GM21423 (cell line): ENCODE measurements around the gene COX19.

ENCODE experiments used
- ATAC-seq: cut with Tn5 transposase; IDR thresholded peaks from one replicate; pipeline ENCODE4 v1.9.1; 2021; ENCODE audit warnings: mild to moderate bottlenecking, moderate library complexity; ENCODE audit not compliant: unreplicated experiment

Gene COX19, protein sequence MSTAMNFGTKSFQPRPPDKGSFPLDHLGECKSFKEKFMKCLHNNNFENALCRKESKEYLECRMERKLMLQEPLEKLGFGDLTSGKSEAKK

DNA sequence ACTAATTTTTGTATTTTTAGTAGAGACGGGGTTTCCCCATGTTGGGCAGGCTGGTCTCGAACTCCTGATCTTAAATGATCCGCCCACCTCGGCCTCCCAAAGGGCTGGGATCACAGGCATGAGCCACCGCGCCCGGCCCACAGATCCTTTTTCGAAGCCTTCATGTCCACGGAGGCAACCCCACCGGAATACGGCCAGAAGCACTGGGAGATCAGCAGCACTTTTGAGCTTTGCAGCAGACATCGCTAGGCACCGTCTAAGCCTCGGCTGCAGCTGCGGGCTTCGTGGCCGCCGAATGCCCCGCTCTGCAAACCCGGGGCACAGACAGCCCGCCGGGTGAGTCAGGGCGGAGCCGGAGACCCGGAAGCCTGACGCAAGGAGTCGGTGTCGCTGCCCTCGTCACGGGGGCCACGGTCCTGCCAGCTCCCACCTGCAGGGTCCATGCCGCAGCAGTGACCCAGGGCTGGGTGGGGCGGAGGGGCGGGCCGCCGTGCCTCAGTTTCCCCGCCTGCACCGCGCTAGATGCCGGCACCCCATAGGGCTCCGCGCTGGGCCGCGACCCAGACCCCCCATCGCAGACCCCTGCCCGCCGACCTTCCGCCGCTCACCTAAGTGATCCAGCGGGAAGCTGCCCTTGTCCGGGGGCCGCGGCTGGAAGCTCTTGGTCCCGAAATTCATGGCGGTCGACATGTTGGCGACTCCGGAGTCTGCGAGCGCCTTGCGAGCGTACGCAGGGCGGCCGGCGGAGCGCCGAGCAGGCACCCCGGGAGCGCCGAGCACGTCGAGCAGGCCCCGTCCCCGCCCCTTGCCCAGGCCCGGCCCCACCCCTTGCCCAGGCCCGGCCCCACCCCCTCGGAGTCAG lies at the start of gene COX19:
Gene COX19, minus strand, starts transcription at position 730 of the 862 bp plus-strand sequence. Its CDS starts 40 bp downstream, at position 690.
- peak; percentile 67 for ATAC-seq

DNA sequence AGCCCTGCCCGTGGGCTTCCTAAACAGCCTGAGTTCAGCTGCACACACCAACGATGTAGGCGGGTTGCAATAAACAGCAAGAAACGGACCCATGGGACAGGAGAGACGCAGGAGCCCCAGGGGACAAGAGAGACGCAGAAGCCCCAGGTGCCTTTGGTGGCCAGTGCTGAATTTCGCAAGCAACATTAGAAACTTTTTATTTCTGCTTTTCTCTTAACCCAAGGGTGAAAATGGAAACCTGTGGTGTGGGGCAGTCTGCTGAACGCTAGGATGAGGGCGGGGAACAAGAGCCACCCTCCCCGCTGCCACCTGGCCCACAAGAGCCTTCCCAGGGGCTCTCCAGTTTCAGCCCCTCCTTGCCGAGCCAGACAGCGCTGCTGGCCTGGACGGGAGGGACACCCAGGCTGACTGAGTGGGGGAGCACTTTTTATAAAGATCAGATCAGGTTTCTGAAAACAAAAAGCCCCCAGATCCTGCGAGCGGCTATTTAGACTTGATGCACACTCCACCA lies 49.0 kb upstream of the COX19 start:
- peak; percentile 47 for ATAC-seq

DNA sequence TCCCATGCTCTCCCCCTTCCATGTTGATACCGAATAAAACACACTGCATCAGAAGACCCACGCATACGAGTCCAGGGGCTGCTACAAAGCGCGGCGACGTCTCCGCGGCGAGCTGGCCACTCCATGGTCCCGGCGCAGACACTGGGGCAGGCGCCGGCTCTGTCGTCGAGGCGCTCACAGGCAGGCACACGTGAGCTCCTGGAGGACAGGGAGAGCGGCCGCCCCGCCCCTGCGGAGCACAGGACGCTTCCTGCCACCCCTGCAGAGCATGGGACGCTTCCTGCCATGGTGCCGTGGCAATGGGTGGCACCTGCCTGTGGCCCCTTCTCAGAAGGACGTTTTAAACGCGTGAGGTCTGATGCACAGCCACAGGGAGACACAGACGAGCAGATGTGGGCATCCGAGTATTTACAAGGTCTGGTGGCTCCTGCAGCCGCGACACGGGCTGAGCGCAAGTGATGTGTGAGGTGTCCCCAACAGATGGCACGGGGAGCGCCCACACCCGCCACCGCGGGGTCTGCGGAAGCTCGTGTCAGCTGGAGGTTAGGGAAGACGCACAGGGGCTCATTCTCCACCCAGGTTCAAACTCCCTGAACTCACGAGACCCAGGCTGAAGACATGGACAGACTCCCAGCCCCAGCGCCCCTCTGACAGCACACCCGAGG lies 47.6 kb upstream of the COX19 start:
- ATAC-seq = no peak

DNA sequence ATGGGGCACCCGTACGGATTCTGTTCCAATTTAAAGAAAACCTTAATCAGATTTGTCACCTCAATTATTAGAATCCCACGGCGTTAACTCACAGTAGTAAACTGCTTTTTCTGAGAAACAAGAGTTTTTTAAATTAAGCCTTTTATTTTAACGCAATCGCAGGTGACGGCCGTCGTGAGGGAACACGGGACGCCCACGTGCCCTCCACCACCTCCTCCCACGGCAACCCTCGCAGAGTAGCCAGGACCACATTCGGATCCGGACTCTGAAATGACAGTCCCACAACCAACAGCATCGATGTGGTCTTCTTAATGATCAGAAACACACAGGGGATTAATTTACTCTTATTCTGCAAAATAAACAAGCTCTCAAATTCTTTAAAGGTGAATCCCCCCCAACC lies 47.0 kb upstream of the COX19 start:
- no peak for ATAC-seq

DNA sequence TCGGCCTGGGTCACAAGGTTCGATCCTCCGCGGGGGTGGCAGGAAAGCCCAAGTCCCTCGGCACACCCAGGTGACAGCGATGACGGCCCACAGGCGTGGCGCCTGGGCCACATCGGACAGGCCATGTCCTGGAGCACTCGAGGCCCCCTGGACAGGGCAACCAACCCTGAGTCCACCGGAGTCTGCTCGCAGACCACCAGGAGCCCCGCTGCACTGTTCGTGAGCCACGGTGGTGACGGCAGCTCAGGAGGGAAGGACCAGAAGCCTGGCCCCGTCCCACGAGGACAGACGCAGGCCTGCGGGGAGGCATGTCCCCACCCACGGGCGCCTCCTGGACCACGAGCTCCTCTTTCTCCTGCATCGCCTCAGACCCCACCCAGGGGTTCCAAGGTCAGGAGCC lies 46.6 kb upstream of the COX19 start:
- no peak for ATAC-seq

DNA sequence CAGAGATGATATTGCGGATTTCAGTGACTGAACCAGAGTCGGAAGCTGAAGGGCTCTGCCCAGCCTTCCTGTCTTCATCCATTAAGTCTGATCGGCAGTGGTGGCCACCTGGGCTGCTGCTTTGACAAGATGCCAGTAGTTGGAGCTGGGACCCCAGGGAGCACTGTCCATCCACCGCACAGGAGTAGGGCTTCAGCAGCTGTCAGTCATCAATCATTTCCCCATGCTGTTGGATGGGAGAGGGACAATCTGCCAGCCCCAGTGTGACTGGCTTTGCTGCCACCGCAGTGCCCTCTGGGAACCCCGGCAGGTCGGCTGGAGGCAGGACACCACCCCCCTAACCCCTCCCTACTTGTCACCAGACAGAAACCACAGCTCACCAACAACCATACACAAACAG lies 46.0 kb upstream of the COX19 start:
- ATAC-seq = no peak

DNA sequence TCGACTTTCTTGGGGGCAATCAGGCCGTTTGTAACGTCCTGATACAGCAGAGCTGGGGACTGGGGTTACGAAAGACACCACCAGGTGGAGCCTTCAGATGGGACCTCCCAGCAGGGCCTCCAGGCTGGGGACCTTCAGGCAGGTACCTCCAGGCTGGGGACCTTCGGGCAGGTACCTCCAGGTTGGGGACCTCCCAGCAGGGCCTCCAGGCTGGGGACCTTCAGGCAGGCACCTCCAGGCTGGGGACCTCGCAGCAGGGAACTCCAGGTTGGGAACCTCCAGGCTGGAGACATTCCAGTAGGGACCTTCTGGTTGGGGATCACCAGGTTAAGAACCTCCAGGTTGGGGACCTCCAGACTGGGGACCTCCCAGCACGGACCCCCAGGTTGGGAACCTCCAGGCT lies 45.5 kb upstream of the COX19 start:
- no peak for ATAC-seq

DNA sequence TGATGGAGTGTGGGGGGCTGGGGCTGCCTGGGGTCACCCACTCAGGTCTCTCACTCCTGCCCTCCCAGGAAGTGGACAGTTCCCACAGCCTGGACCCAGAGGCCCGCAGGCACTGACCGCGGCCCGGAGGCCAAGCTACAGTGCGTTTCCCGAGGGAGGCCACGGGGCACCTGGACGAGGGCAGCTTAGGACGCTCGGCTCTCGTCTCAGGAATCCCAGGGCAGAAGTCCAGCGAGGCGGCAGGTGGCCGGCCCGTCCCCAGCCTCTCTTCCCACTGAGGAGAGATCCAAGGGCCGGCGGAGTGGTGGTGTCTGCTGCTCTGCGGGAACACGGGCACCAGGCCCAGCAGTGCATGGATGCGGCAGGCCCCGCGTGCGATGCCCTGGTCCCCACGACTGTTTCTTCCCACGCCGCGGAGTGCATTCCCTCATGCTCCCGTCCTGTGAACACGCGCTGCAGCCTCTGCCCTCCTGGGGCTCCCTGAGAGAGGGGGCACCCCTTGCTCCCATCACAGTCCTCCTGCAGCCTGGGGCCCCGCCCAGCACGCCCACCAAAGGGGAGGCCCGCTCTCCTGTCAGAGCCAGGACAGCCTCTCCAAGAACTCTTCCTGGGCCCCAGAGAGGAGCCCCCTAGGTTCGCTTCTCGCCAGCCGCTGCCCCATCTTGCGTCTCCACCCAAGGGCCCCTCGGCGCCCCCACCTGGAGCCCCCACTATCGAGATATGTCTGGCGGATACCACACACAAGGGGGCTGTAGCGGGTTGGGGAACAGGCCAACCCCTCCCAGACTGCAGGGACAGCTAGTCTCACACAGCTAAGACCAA lies 44.7 kb upstream of the COX19 start:
- no peak for ATAC-seq

DNA sequence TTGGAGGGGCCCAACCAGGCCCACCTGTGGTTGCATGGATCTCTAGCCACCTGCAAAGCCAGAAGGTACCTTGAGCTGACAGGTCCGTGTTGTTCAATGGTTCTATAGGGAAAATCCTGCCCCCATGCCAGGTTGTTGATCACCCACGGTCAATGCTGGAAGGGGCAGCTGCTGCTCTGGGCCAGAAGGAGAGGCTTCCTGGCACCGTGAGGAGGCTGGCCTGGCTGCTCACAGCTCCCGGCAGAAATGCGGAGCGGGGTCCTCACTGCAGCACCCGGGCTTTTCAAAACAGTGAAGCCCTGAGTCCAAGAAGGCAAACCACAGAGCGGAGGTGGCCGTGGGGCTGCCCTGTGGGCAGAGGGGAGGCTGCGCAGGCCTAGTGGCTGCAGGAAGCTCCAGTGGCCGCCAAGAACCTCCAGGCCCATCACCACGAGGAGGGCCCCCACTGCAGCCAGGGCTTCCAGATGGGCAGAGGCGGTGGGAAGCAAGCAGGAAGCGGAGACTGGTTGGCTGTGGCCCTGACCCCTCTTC lies 44.0 kb upstream of the COX19 start:
- no peak for ATAC-seq

DNA sequence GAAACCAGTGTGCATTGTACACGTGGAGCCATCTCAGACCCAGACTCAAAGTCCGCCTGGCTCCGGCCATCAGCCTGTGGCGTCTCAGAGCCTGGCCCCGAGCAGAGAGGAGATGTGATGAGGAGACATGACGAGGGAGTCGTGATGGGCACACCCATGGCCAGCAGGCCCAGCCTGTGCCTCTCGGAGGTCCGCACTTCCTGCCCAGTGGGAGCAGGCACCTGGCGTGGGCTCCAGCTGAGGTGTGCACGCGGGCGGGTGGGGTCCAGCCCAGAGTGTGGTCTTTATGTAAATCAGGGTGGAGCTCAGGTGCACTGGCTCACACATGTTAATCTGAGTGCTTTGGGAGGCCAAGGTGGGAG lies 43.0 kb upstream of the COX19 start:
- ATAC-seq = no peak

DNA sequence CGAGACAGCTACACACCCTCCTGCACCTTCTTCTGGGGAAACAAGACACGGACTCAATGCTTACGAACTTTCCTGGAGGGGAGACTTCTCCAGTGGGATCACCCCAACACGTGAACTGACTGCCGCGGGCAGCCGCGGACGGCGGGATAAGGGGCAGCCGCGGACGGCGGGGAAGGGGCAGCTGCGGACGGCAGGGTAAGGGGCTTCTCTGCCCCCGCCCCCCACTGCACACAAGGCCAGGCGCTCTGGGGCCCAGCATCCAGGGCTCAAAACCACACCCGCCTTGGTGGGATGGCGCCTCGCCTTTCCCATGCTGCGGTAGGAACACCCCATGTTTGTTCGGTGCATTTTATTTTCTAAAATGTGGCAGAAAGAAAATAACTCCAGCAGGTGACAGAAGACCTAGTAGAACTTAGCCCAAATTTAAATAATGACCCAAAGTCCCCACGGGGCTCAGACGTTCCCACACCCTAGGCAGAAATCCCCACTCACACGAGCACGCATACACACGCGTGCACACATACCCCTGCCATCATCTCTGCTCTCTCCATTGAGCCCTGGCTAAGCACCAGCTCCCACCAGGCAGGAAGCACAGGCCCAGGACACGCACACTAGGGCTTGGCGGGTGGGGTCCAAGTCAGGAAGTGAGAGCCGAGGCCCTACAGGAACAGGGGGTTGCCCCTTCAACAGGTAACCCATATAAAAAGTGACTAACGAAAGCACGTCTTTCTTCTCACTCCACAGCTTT lies 42.4 kb upstream of the COX19 start:
- ATAC-seq = no peak

DNA sequence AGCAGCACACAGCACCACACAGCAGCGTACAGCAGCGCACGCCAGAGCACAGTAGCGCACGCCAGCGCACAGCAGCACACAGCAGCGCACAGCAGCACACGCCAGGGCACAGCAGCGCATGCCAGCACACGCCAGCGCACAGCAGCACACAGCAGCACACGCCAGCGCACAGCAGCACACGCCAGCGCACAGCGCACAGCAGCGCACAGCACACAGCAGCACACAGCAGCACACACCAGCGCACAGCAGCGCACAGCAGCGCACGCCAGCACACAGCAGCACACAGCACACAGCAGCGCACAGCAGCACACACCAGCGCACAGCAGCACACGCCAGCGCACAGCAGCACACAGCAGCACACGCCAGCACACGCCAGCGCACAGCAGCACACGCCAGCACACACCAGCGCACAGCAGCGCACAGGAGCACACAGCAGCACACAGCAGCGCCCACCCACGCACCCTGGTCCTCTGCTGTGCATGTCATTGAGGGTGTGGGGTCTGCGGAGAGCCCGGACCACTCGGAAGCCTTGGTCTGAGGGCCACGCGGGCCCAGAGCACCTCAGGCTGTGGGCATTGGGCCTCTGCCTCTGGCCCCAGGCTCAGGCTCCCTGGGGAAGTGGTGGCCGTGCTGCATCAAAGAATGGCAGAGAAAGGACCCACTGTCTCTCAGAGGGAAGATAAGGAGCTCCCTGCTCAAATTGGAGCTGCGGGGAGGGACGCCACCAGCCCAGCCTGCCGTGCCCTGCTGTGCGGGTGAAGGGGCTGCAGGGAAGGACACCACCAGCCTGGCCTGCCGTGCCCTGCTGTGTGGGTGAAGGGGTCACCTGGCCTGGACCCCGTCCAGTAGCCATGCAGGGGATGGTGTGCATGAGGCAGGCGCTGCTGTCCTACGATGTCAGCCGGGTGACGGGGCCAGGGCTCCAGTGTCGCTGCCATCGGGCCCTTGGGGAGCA lies 41.5 kb upstream of the COX19 start:
- no peak for ATAC-seq

DNA sequence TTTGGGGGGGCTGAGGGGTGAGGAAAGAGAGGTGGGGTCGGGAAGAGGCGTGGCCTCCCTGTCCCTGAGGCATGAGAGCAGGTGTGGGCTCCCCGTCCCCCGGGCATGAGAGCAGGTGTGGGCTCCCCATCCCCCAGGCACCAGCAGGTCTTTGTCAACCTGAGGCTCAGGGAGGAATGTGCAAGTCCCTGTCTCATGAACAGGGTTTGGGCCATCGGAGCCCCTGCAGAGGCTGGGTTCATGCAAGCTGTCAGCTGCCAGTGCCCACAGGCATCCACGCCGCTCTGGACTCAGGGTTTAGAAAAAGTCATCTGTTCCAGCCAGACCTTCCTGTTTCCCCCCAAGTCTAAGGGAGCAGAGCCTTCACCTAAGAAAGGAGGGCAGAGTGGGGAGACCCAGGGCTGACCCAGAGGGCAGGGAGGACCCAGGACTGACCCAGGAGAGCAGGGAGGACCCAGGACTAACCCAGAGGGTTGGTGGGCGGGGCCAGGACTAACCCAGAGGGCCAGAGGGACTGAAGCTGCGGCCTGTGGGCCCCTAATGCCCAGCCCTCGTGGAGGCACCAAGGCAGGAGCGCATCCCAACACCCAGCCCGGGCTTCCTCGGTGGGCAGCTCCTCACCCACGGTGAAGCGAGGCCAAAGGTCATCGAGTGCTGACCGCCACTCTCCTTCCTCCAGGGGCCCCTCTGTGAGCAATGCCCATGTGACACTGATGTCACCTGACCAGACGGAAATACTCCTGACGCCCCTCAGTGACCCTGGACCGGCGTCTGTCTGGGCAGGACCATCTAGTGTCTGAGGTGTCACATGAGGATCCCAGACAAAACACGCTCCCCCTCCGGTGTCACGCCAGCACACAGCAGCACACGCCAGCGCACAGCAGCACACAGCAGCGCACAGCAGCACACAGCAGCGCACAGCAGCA lies 40.1 kb upstream of the COX19 start:
- no peak for ATAC-seq

DNA sequence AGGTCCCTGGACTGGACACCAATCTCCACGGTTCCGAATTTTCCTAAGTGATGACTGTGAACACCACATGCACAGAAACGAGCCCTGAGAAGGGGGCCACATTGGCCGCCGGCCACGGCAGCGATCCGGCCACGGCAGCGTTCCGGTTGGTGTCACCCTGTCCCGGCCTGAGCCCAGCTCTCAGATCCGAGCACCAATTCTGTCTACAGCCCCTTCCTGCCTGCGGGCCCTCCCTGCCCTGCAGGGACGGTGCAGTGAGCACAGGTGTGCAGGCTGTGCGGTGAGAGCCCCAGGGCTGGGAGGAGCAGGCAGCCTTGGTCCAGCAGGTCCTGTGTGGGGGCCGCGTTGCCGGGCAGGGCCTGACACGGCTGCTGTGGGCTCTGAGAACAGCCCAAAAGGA lies 39.3 kb upstream of the COX19 start:
- ATAC-seq = no peak

DNA sequence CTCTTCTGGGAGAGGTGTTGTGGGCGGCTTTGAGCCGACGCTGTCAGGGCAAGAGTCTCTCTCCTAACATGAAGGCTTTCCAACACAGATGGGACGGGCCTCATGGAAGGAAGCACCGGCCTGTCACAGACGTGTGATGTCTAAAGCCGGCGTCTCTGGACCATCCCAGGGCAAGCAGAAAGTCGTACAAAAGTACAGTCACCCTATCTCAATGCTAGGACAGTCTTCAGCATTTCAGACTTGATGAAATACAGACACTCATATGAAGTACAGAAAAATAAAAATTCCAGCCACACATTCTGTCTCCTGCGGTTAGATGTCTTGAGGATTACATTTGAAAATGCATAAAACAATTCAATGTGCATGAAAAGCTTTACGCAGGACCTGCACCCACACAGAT lies 38.2 kb upstream of the COX19 start:
- no peak for ATAC-seq

DNA sequence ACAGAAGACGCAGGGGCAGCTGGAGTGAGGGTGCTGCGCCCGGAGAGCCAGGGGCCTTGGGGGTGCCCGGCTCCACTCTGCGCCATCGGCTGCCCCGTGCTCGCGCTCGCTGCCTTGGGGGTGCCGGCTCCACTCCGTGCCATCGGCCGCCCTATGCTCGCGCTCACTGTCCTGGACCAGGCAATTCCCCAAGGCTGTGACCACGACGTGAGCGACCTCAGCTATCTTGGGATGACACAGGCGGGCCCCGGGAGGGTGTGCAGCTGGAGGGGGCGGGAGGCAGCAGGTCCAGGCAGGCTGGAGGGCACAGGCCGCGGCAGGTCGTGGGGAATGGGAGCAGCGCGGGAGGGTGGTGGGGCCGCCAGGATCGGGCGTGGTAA lies 37.4 kb upstream of the COX19 start:
- ATAC-seq = no peak

DNA sequence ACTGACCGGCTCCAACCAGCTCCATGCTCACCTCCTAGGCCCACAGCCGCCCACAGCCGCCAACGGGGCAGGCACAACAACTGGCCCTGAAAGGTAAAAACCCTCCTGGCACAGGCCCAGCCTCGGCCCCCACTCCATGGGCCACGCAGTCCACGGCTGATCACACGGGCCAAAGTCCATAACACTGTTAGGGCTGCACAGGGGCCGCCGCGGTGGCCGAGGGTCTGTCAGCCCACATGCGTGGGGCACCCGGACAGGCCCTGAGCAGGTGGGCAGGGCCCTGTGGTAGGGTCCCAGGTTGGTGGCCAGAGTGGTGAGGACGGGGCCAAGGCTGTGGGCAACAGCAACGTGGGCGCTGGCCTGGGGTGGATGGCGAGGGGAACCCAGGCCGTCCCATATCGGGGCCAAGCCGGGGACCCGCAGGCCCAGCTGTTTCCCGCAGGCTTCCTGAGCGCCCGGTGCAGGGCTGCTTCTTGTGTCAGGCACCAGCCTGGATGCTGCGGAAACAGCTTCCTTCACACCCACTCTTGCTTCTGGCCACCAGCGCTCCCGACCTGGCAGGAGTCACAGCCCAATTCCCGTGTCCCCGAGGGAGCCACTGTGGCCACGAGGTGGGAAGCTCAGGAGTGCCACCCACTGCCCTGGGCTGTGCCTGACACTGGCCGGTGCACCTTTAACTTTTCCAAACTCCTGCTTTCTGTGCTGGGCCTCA lies 36.8 kb upstream of the COX19 start:
- ATAC-seq = no peak
